Measurements from ENCODE around the gene PBX1. TPM values are rescaled to one million over a fixed set of nuclear protein-coding genes. Genes with fewer than 3 reads are reported as not detected.

The PBX1 gene
- total and polyA plus RNA-seq, 2 of the 4 experiments (the other 2 are of a cell fraction), result 13.9 to 17.9 TPM

DNA sequence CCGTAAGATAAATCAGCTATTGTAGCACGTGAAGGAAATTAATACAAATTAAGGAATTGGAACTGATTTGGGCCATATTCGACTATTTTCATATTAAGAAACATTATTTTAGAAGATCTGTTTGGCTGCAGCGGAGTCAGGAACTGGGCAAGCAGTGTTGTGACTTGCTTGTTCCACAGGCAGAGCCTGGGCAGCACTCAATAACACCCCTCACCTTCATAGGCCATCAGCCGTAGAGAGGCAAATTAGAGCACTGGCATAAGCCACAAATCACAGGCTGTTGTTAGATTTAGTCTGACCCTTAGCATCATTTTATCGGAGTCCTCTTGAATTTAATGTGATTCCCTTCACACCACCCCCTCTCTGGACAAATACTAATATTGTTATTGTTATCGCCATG lies 72.8 kb downstream of the PBX1 start:
- ATAC-seq (ENCODE audit: low read depth), result no peak
- H3K4me1 ChIP-seq (ENCODE audit: control insufficient read depth, insufficient read depth, low read length), result peaks cover 9% of the 10 kb centered on the region
- no peak overlapping the region for H4K8ac ChIP-seq (ENCODE audit: low read depth in 2 of 2, low read length in 2 of 2)
- WGBS, 2 experiments (ENCODE audit: extremely low coverage in 2 of 2, insufficient read length in 1 of 2), result 40% methylated on average over 2 of the region's 7 CpGs; no CpG with 5 or more reads in 1 of the 2 experiments
- POLR2A ChIA-PET (ENCODE audit: unreplicated experiment), result no interaction called here
- no peak overlapping the region for H3K56ac ChIP-seq (ENCODE audit: extremely low read depth, insufficient read depth, low read length)
- peaks cover 4 to 6% of the 10 kb centered on the region in 2 experiments; a peak in 2 of 4 replicates for H3K79me1 ChIP-seq (ENCODE audit: low read depth in 1 of 2, low read length in 2 of 2)
- no peak overlapping the region for H3K4ac ChIP-seq (ENCODE audit: low read depth, low read length)
- H2BK15ac ChIP-seq (ENCODE audit: low read depth, low read length), result no peak overlapping the region
- BruUV-seq (replicated peaks), result no TSS peak
- dilution Hi-C loops (cut with HindIII; ENCODE audit: low sequenced_read_pairs, unreplicated experiment), result no loop called here
- H2BK5ac ChIP-seq (ENCODE audit: low read depth, low read length, poor library complexity, severe bottlenecking), result no peak overlapping the region
- H4K20me1 ChIP-seq (ENCODE audit: insufficient read depth, low read length), result no peaks in the 10 kb centered on the region
- no peak overlapping the region for H2BK120ac ChIP-seq (ENCODE audit: low read depth, low read length)
- CTCF ChIA-PET, result interaction anchor here (0.8 to 1.2 kb wide), 2 partner anchors 12 to 30 kb away, joined by 4 to 6 read pairs; no protein-coding TSS in a partner anchor
- H2AK9ac ChIP-seq (replicated peaks; ENCODE audit: low read depth, low read length, poor library complexity), result no peak overlapping the region
- no peak overlapping the region for H4K91ac ChIP-seq (ENCODE audit: insufficient read depth, low read depth, low read length)
- no peak overlapping the region for H4K5ac ChIP-seq (ENCODE audit: low read depth, low read length)
- no peak overlapping the region for H3K4me2 ChIP-seq (ENCODE audit: low read depth, low read length)
- H3K14ac ChIP-seq (replicated peaks; ENCODE audit: low read depth, low read length), result no peak overlapping the region
- no peaks in the 10 kb centered on the region for H3K27me3 ChIP-seq (ENCODE audit: control insufficient read depth, insufficient read depth, low read length)
- no peak overlapping the region for H2AK5ac ChIP-seq (ENCODE audit: low read depth, low read length)
- no peak overlapping the region for H3K9ac ChIP-seq (ENCODE audit: low read depth, low read length)
- H2BK20ac ChIP-seq (ENCODE audit: low read depth, low read length), result no peak overlapping the region
- peaks cover 12% of the 10 kb centered on the region for H3K36me3 ChIP-seq (ENCODE audit: control insufficient read depth, insufficient read depth, low read length)
- no peak for DNase-seq
- no peak overlapping the region for H3K4me3 ChIP-seq (ENCODE audit: insufficient read depth, low read depth, low read length)
- no peak overlapping the region for H3K18ac ChIP-seq (ENCODE audit: low read depth, low read length)
- no peak overlapping the region for H3K27ac ChIP-seq (ENCODE audit: insufficient read depth, low read length)
- in situ Hi-C loops (cut with MboI; ENCODE audit: low sequenced_read_pairs), result no loop called here
- H3K9me3 ChIP-seq (ENCODE audit: control insufficient read depth, insufficient read depth, low read length), result no peaks in the 10 kb centered on the region
- intact Hi-C loops (cut with micrococcal nuclease), result no loop called here
- no peak for TF ChIP-seq MAZ (IDR thresholded peaks at IDR 0.05; ENCODE audit: borderline replicate concordance, low read depth, low read length)
- no peak for TF ChIP-seq NFE2L2 (IDR thresholded peaks at IDR 0.05; ENCODE audit: low read depth, low read length)
- TF ChIP-seq, protein P1, sequence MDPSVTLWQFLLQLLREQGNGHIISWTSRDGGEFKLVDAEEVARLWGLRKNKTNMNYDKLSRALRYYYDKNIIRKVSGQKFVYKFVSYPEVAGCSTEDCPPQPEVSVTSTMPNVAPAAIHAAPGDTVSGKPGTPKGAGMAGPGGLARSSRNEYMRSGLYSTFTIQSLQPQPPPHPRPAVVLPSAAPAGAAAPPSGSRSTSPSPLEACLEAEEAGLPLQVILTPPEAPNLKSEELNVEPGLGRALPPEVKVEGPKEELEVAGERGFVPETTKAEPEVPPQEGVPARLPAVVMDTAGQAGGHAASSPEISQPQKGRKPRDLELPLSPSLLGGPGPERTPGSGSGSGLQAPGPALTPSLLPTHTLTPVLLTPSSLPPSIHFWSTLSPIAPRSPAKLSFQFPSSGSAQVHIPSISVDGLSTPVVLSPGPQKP (IDR thresholded peaks at IDR 0.05; ENCODE audit: borderline replicate concordance, low read depth, low read length), result no peak
- no peak for TF ChIP-seq RAD21 (IDR thresholded peaks at IDR 0.05; ENCODE audit: low read length)
- no peak for TF ChIP-seq POLR2A (IDR thresholded peaks at IDR 0.05; ENCODE audit: low read depth, low read length)
- TF ChIP-seq RCOR1 (IDR thresholded peaks at IDR 0.05; ENCODE audit: insufficient replicate concordance, low read length), result no peak
- TF ChIP-seq RFX5 (IDR thresholded peaks at IDR 0.05; ENCODE audit: low read depth, low read length), result no peak
- no peak for TF ChIP-seq MAFK (IDR thresholded peaks at IDR 0.05; ENCODE audit: low read depth, low read length)
- TF ChIP-seq, protein P2, sequence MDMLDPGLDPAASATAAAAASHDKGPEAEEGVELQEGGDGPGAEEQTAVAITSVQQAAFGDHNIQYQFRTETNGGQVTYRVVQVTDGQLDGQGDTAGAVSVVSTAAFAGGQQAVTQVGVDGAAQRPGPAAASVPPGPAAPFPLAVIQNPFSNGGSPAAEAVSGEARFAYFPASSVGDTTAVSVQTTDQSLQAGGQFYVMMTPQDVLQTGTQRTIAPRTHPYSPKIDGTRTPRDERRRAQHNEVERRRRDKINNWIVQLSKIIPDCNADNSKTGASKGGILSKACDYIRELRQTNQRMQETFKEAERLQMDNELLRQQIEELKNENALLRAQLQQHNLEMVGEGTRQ (IDR thresholded peaks at IDR 0.05; ENCODE audit: low read depth, low read length), result no peak
- no peak for TF ChIP-seq BHLHE40 (IDR thresholded peaks at IDR 0.05; ENCODE audit: low read depth, low read length)
- no peak for TF ChIP-seq MXI1 (IDR thresholded peaks at IDR 0.05; ENCODE audit: borderline replicate concordance, low read depth, low read length)
- TF ChIP-seq FOS (IDR thresholded peaks at IDR 0.05; ENCODE audit: low read depth, low read length), result no peak
- TF ChIP-seq CEBPB (IDR thresholded peaks at IDR 0.05; ENCODE audit: low read depth, low read length), result no peak
- TF ChIP-seq CHD1 (IDR thresholded peaks at IDR 0.05; ENCODE audit: low read depth, low read length), result no peak
- TF ChIP-seq, protein P3, sequence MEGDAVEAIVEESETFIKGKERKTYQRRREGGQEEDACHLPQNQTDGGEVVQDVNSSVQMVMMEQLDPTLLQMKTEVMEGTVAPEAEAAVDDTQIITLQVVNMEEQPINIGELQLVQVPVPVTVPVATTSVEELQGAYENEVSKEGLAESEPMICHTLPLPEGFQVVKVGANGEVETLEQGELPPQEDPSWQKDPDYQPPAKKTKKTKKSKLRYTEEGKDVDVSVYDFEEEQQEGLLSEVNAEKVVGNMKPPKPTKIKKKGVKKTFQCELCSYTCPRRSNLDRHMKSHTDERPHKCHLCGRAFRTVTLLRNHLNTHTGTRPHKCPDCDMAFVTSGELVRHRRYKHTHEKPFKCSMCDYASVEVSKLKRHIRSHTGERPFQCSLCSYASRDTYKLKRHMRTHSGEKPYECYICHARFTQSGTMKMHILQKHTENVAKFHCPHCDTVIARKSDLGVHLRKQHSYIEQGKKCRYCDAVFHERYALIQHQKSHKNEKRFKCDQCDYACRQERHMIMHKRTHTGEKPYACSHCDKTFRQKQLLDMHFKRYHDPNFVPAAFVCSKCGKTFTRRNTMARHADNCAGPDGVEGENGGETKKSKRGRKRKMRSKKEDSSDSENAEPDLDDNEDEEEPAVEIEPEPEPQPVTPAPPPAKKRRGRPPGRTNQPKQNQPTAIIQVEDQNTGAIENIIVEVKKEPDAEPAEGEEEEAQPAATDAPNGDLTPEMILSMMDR (conservative IDR thresholded peaks at IDR 0.05; ENCODE audit: low read depth, low read length), result no peak
- TF ChIP-seq SMC3 (IDR thresholded peaks at IDR 0.05; ENCODE audit: low read depth, low read length), result no peak
- no peak overlapping the region for H2AFZ ChIP-seq (replicated peaks; ENCODE audit: low read length, poor library complexity)
- no peak overlapping the region for H3K23ac ChIP-seq (ENCODE audit: low read depth, low read length)
- no peaks in the 10 kb centered on the region for H3K9me1 ChIP-seq (ENCODE audit: insufficient read depth, low read length)
